Stimulated activated CD8-positive, alpha-beta memory T cell treated with anti-CD3 and anti-CD28 coated beads, Interleukin-4, amount 100 ng/mL, for 1 hour (primary cell): ENCODE measurements around the gene P3H2.
"Not testable (repeated sequence)": the region's sequence is repeated elsewhere in the genome, so short reads cannot be mapped to it uniquely, and the experiment has no call there.

Experiments
- DNase-seq, 2 donors: peaks; one replicate each; pipeline ENCODE4 v3.0.0-alpha.2; 2020; ENCODE audit warnings: low read depth in 2 of 2, low spot score in 1 of 2

P3H2 gene

GRCh38 chr3:190120269-190121060 is at the start of gene P3H2:
Gene P3H2 (minus strand): TSS chr3:190120897. CDS start chr3:190120731, 166 bp downstream.
- no peak for DNase-seq

GRCh38 chr3:190169877-190170276 is 49.2 kb upstream of the P3H2 start:
- DNase-seq: no peak

GRCh38 chr3:190169243-190169642 is 48.5 kb upstream of the P3H2 start:
- DNase-seq: no peak

- DNase-seq: no peak
Measured at GRCh38 chr3:190167936-190168680, 47.4 kb upstream of the P3H2 start.

GRCh38 chr3:190166948-190167347 is 46.3 kb upstream of the P3H2 start:
- DNase-seq: no peak

- DNase-seq: no peak
Measured at GRCh38 chr3:190165253-190165652, 44.6 kb upstream of the P3H2 start.

- not testable (repeated sequence) for DNase-seq
Measured at GRCh38 chr3:190162013-190162412, 41.3 kb upstream of the P3H2 start.

GRCh38 chr3:190159902-190160435 is 39.3 kb upstream of the P3H2 start:
- DNase-seq: no peak

GRCh38 chr3:190158261-190158660 is 37.6 kb upstream of the P3H2 start:
- DNase-seq: no peak

- DNase-seq: no peak
Measured at GRCh38 chr3:190155752-190156151, 35.1 kb upstream of the P3H2 start.

GRCh38 chr3:190150681-190151080 is 30.0 kb upstream of the P3H2 start:
- no peak for DNase-seq

GRCh38 chr3:190149830-190150619 is 29.3 kb upstream of the P3H2 start:
- DNase-seq: not testable (repeated sequence)

- not testable (repeated sequence) for DNase-seq
Measured at GRCh38 chr3:190144793-190145192, 24.1 kb upstream of the P3H2 start.

GRCh38 chr3:190142041-190142440 is 21.3 kb upstream of the P3H2 start:
- DNase-seq: no peak

GRCh38 chr3:190139365-190139764 is 18.7 kb upstream of the P3H2 start:
- DNase-seq: no peak

GRCh38 chr3:190132371-190132770 is 11.7 kb upstream of the P3H2 start:
- no peak for DNase-seq

- DNase-seq: no peak
Measured at GRCh38 chr3:190131329-190131728, 10.6 kb upstream of the P3H2 start.

- no peak for DNase-seq
Measured at GRCh38 chr3:190130696-190131095, 10.0 kb upstream of the P3H2 start.

- DNase-seq: no peak
Measured at GRCh38 chr3:190130037-190130436, 9.3 kb upstream of the P3H2 start.

- no peak for DNase-seq
Measured at GRCh38 chr3:190127797-190128196, 7.1 kb upstream of the P3H2 start.

GRCh38 chr3:190127195-190127594 is 6.5 kb upstream of the P3H2 start:
- no peak for DNase-seq
